ENCODE measurements around the gene ZFC3H1.

DNA sequence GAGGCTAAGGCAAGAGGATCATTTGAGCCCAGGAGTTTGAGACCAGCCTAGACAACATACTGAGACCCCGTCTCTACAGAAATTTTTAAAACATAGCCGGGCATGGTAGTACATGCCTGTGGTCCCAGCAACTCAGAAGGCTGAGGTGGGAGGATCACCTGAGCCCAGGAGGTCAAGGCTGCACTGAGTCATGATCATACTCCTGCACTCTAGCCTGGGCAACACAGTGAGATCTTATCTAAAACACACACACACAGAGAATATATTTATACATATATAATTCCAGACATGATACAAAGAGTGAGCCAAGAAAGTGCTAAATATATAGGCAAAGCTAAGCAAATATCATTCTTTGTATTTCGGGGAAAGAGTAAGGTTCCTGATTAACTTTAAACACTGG lies 9.4 kb downstream of the ZFC3H1 start:
- TF ChIP-seq, protein P1, sequence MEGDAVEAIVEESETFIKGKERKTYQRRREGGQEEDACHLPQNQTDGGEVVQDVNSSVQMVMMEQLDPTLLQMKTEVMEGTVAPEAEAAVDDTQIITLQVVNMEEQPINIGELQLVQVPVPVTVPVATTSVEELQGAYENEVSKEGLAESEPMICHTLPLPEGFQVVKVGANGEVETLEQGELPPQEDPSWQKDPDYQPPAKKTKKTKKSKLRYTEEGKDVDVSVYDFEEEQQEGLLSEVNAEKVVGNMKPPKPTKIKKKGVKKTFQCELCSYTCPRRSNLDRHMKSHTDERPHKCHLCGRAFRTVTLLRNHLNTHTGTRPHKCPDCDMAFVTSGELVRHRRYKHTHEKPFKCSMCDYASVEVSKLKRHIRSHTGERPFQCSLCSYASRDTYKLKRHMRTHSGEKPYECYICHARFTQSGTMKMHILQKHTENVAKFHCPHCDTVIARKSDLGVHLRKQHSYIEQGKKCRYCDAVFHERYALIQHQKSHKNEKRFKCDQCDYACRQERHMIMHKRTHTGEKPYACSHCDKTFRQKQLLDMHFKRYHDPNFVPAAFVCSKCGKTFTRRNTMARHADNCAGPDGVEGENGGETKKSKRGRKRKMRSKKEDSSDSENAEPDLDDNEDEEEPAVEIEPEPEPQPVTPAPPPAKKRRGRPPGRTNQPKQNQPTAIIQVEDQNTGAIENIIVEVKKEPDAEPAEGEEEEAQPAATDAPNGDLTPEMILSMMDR (IDR thresholded peaks at IDR 0.05): no peak
- no peak for TF ChIP-seq POLR2A (IDR thresholded peaks at IDR 0.05)

Data from lower leg skin (tissue), 3 donors.